OCI-LY7 (cell line): ENCODE measurements around the gene ACSM2B.
"Not testable (repeated sequence)": the region's sequence is repeated elsewhere in the genome, so short reads cannot be mapped to it uniquely, and the experiment has no call there.

Experiments
- EZH2phosphoT487 ChIP-seq: fragments of 200-600 bp; sonication (generic); IDR thresholded peaks from 2 replicates; pipeline ENCODE4 v1.6.1; 2018; ENCODE audit warnings: low read depth, borderline replicate concordance, mild to moderate bottlenecking, mixed run types, antibody characterized with exemption, low read length, moderate library complexity, mixed read lengths
- TF ChIP-seq, protein P1 (sequence below): fragments of 200-600 bp; sonication (generic); conservative IDR thresholded peaks from 2 replicates; pipeline ENCODE4 v1.5.1; 2014; ENCODE audit warnings: mild to moderate bottlenecking, antibody characterized with exemption, low read length, moderate library complexity, mixed read lengths

DNA sequence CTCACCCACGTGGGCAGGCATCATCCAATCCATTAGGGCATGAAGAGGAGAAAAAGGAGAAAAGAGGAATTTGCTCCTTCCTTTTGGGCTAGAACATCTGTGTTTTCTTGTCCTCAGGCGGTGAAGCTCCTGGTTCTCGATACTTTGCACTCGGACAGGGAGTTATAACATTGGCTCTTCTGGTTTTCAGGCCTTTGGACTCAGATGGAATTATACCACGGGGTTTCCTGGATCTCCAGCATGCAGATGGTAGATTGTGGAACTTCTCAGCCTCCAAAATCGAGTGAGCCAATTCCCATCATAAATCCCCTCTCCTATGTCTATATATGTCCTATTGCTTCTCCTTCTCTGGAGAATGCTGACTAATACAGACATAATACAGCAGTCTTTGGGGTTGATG is 9.9 kb upstream of the ACSM2B start:
- TF ChIP-seq, protein P1, sequence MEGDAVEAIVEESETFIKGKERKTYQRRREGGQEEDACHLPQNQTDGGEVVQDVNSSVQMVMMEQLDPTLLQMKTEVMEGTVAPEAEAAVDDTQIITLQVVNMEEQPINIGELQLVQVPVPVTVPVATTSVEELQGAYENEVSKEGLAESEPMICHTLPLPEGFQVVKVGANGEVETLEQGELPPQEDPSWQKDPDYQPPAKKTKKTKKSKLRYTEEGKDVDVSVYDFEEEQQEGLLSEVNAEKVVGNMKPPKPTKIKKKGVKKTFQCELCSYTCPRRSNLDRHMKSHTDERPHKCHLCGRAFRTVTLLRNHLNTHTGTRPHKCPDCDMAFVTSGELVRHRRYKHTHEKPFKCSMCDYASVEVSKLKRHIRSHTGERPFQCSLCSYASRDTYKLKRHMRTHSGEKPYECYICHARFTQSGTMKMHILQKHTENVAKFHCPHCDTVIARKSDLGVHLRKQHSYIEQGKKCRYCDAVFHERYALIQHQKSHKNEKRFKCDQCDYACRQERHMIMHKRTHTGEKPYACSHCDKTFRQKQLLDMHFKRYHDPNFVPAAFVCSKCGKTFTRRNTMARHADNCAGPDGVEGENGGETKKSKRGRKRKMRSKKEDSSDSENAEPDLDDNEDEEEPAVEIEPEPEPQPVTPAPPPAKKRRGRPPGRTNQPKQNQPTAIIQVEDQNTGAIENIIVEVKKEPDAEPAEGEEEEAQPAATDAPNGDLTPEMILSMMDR, result not testable (repeated sequence)
- not testable (repeated sequence) for TF ChIP-seq EZH2phosphoT487
